IPS-20b (cell line): ENCODE results near the gene DDAH2.

Source experiments
- H3K27ac ChIP-seq: one replicate; pipeline ENCODE4 v1.5.1; 2013; ENCODE audit warnings: low read length
- H3K27me3 ChIP-seq: 2 replicates; pipeline ENCODE4 v1.6.1; 2013; ENCODE audit warnings: mild to moderate bottlenecking, low read length, inconsistent platforms; ENCODE audit not compliant: insufficient read depth
- H3K36me3 ChIP-seq: 2 replicates; pipeline ENCODE4 v1.6.1; 2013; ENCODE audit warnings: low read depth, mild to moderate bottlenecking, inconsistent platforms, low read length, moderate library complexity; ENCODE audit not compliant: insufficient read depth
- H3K4me1 ChIP-seq: 2 replicates; pipeline ENCODE4 v1.6.1; 2013; ENCODE audit warnings: mild to moderate bottlenecking, control low read depth, inconsistent platforms, low read length, moderate library complexity; ENCODE audit not compliant: insufficient read depth
- H3K4me3 ChIP-seq: 2 replicates; pipeline ENCODE4 v1.5.1; 2013; ENCODE audit warnings: mild to moderate bottlenecking, low read length, inconsistent platforms
- H3K9ac ChIP-seq: 2 replicates; pipeline ENCODE4 v1.6.1; 2013; ENCODE audit warnings: low read depth, mild to moderate bottlenecking, inconsistent platforms, low read length, moderate library complexity
- H3K9me3 ChIP-seq: 2 replicates; pipeline ENCODE4 v1.6.1; 2013; ENCODE audit warnings: mild to moderate bottlenecking, low read depth, low read length, inconsistent platforms; ENCODE audit not compliant: insufficient read depth

The DDAH2 gene

GRCh38 chr6:31737315-31737990 is 8.4 kb upstream of the DDAH2 start:
- no peak overlapping the region for H3K27ac ChIP-seq
- H3K9me3 ChIP-seq, result no peaks in the 10 kb centered on the region
- no peaks in the 10 kb centered on the region for H3K27me3 ChIP-seq
- peaks cover 30% of the 10 kb centered on the region for H3K36me3 ChIP-seq
- H3K4me1 ChIP-seq, result peaks cover 34% of the 10 kb centered on the region
- H3K4me3 ChIP-seq, result peak overlapping the region; percentile 44; the same call in 1 of the 2 replicates
- peak overlapping the region; percentile 73; the same call in 1 of the 2 replicates for H3K9ac ChIP-seq

GRCh38 chr6:31736768-31737314 is 7.7 kb upstream of the DDAH2 start:
- Histone ChIP-seq H3K27me3 (no peaks in the 10 kb centered on the region), H3K9me3 (no peaks in the 10 kb centered on the region), H3K36me3 (peaks cover 35% of the 10 kb centered on the region), H3K9ac (peak overlapping the region; percentile 73; the same call in 1 of the 2 replicates), H3K27ac (peak overlapping the region; percentile 84), H3K4me3 (peak overlapping the region; percentile 71), H3K4me1 (peaks cover 34% of the 10 kb centered on the region)

- H3K4me3 ChIP-seq, result peak within 1 kb of the TSS; percentile 71
- peaks cover 35% of the 10 kb centered on the region for H3K36me3 ChIP-seq
- peak within 1 kb of the TSS; percentile 84 for H3K27ac ChIP-seq
- peak within 1 kb of the TSS; percentile 73 for H3K9ac ChIP-seq
- no peaks in the 10 kb centered on the region for H3K27me3 ChIP-seq
- no peaks in the 10 kb centered on the region for H3K9me3 ChIP-seq
- peaks cover 34% of the 10 kb centered on the region for H3K4me1 ChIP-seq
These were observed 7.1 kb upstream of the DDAH2 start, which contains the start of gene CLIC1 for GRCh38 chr6:31736021-31736767. Gene CLIC1 (minus strand): TSS chr6:31736530. CDS start chr6:31736300, 230 bp downstream.

GRCh38 chr6:31734821-31735406 is 5.8 kb upstream of the DDAH2 start:
- peak overlapping the region; percentile 73; the same call in 1 of the 2 replicates for H3K9ac ChIP-seq
- no peaks in the 10 kb centered on the region for H3K27me3 ChIP-seq
- H3K9me3 ChIP-seq, result no peaks in the 10 kb centered on the region
- H3K27ac ChIP-seq, result no peak overlapping the region
- H3K4me1 ChIP-seq, result peaks cover 31% of the 10 kb centered on the region
- H3K36me3 ChIP-seq, result peaks cover 40% of the 10 kb centered on the region
- peak overlapping the region; percentile 71 for H3K4me3 ChIP-seq

GRCh38 chr6:31734247-31734820 is 5.2 kb upstream of the DDAH2 start:
- peak overlapping the region; percentile 78 for H3K27ac ChIP-seq
- H3K9me3 ChIP-seq, result no peaks in the 10 kb centered on the region
- peaks cover 40% of the 10 kb centered on the region for H3K36me3 ChIP-seq
- peaks cover 31% of the 10 kb centered on the region for H3K4me1 ChIP-seq
- H3K27me3 ChIP-seq, result no peaks in the 10 kb centered on the region
- peak overlapping the region; percentile 73; the same call in 1 of the 2 replicates for H3K9ac ChIP-seq
- peak overlapping the region; percentile 71 for H3K4me3 ChIP-seq

- Histone ChIP-seq H3K9ac (peak overlapping the region; percentile 73; the same call in 1 of the 2 replicates), H3K4me3 (peak overlapping the region; percentile 71; the same call in 1 of the 2 replicates), H3K36me3 (peaks cover 40% of the 10 kb centered on the region)
These were observed 4.6 kb upstream of the DDAH2 start for GRCh38 chr6:31733734-31734133.

GRCh38 chr6:31732029-31732428 is 2.9 kb upstream of the DDAH2 start:
- peaks cover 15% of the 10 kb centered on the region for H3K4me1 ChIP-seq
- no peak overlapping the region for H3K4me3 ChIP-seq
- peaks cover 51% of the 10 kb centered on the region for H3K36me3 ChIP-seq
- no peaks in the 10 kb centered on the region for H3K27me3 ChIP-seq
- no peaks in the 10 kb centered on the region for H3K9me3 ChIP-seq
- H3K27ac ChIP-seq, result no peak overlapping the region
- no peak overlapping the region for H3K9ac ChIP-seq

More at GRCh38 chr6:31733734-31734133, 4.6 kb upstream of the DDAH2 start:
- H3K4me1 ChIP-seq, result peaks cover 29% of the 10 kb centered on the region
- peak overlapping the region; percentile 78 for H3K27ac ChIP-seq
- H3K27me3 ChIP-seq, result no peaks in the 10 kb centered on the region
- no peaks in the 10 kb centered on the region for H3K9me3 ChIP-seq

- H3K4me1 ChIP-seq, result peaks cover 9% of the 10 kb centered on the region
- H3K9ac ChIP-seq, result peak overlapping the region; percentile 93; the same call in 1 of the 2 replicates
- H3K27me3 ChIP-seq, result no peaks in the 10 kb centered on the region
- H3K4me3 ChIP-seq, result peak overlapping the region; percentile 82; the same call in 1 of the 2 replicates
- peaks cover 65% of the 10 kb centered on the region for H3K36me3 ChIP-seq
- no peak overlapping the region for H3K27ac ChIP-seq
- H3K9me3 ChIP-seq, result no peaks in the 10 kb centered on the region
These were observed 1.6 kb upstream of the DDAH2 start for GRCh38 chr6:31730631-31731086.

GRCh38 chr6:31729979-31730630 is 1.0 kb upstream of the DDAH2 start:
- peak overlapping the region; percentile 93; the same call in 1 of the 2 replicates for H3K9ac ChIP-seq
- peaks cover 65% of the 10 kb centered on the region for H3K36me3 ChIP-seq
- H3K9me3 ChIP-seq, result no peaks in the 10 kb centered on the region
- peak overlapping the region; percentile 75 for H3K27ac ChIP-seq
- peak overlapping the region; percentile 82 for H3K4me3 ChIP-seq
- H3K27me3 ChIP-seq, result no peaks in the 10 kb centered on the region
- H3K4me1 ChIP-seq, result peaks cover 9% of the 10 kb centered on the region

- H3K27ac ChIP-seq, result peak overlapping the region; percentile 75
- peaks cover 65% of the 10 kb centered on the region for H3K36me3 ChIP-seq
- peaks cover 9% of the 10 kb centered on the region for H3K4me1 ChIP-seq
- peak overlapping the region; percentile 82 for H3K4me3 ChIP-seq
- H3K9me3 ChIP-seq, result no peaks in the 10 kb centered on the region
- no peaks in the 10 kb centered on the region for H3K27me3 ChIP-seq
- H3K9ac ChIP-seq, result peak overlapping the region; percentile 93; the same call in 1 of the 2 replicates
These were observed 448 bp upstream of the DDAH2 start for GRCh38 chr6:31729515-31729978.
